Mesendoderm (in vitro differentiated cells): Measurements from ENCODE around the gene RAB29. TPM values are rescaled to one million over a fixed set of nuclear protein-coding genes. Genes with fewer than 3 reads are reported as not detected.
"Not testable (repeated sequence)": the region's sequence is repeated elsewhere in the genome, so short reads cannot be mapped to it uniquely, and the experiment has no call there.

Source experiments
- DNase-seq: peaks from one replicate; pipeline ENCODE4 v3.0.0; 2013
- H2AK5ac ChIP-seq: 2 replicates; pipeline ENCODE4 v1.6.1; 2013; ENCODE audit warnings: low read length, inconsistent platforms
- H2BK120ac ChIP-seq: 2 replicates; pipeline ENCODE4 v1.6.1; 2013; ENCODE audit warnings: low read depth, mild to moderate bottlenecking, low read length, moderate library complexity, mixed read lengths
- H2BK15ac ChIP-seq: replicated peaks from 2 replicates; pipeline ENCODE4 v1.6.1; 2013; ENCODE audit warnings: low read depth, mild to moderate bottlenecking, moderate library complexity
- H2BK5ac ChIP-seq: 2 replicates; pipeline ENCODE4 v1.6.1; 2013; ENCODE audit warnings: low read length, inconsistent platforms
- H3K18ac ChIP-seq: 2 replicates; pipeline ENCODE4 v1.6.1; 2013; ENCODE audit warnings: mild to moderate bottlenecking, low read length, mixed read lengths
- H3K23ac ChIP-seq: one replicate; pipeline ENCODE4 v1.6.1; 2013; ENCODE audit warnings: low read length
- H3K27ac ChIP-seq: 2 replicates; pipeline ENCODE4 v1.5.1; 2013; ENCODE audit warnings: low read depth, mild to moderate bottlenecking, inconsistent platforms, low read length, moderate library complexity
- H3K27me3 ChIP-seq: 2 replicates; pipeline ENCODE4 v1.6.1; 2013; ENCODE audit warnings: low read length, control low read depth, mild to moderate bottlenecking, inconsistent platforms; ENCODE audit not compliant: insufficient read depth, poor library complexity
- H3K36me3 ChIP-seq: 2 replicates; pipeline ENCODE4 v1.6.1; 2013; ENCODE audit warnings: low read length, inconsistent platforms; ENCODE audit not compliant: control insufficient read depth, insufficient read depth
- H3K4ac ChIP-seq: one replicate; pipeline ENCODE4 v1.6.1; 2013; ENCODE audit warnings: low read depth, mild to moderate bottlenecking, low read length, moderate library complexity
- H3K4me1 ChIP-seq: 2 replicates; pipeline ENCODE4 v1.6.1; 2013; ENCODE audit warnings: low read depth, low read length, inconsistent platforms; ENCODE audit not compliant: control insufficient read depth
- H3K4me2 ChIP-seq: 2 replicates; pipeline ENCODE4 v1.6.1; 2013; ENCODE audit warnings: low read length
- H3K4me3 ChIP-seq: 2 replicates; pipeline ENCODE4 v1.5.1; 2013; ENCODE audit warnings: mild to moderate bottlenecking, low read length
- H3K56ac ChIP-seq: one replicate; pipeline ENCODE4 v1.6.1; 2013; ENCODE audit warnings: low read length
- H3K79me1 ChIP-seq: 2 replicates; pipeline ENCODE4 v1.6.1; 2013; ENCODE audit warnings: low read length, inconsistent platforms
- H3K79me2 ChIP-seq: 2 replicates; pipeline ENCODE4 v1.6.1; 2013; ENCODE audit warnings: mild to moderate bottlenecking, low read length; ENCODE audit not compliant: control insufficient read depth, insufficient read depth
- H3K9ac ChIP-seq: 2 replicates; pipeline ENCODE4 v1.6.1; 2013; ENCODE audit warnings: low read length, inconsistent platforms
- H4K5ac ChIP-seq: one replicate; pipeline ENCODE4 v1.6.1; 2013; ENCODE audit warnings: low read length
- H4K8ac ChIP-seq: one replicate; pipeline ENCODE4 v1.6.1; 2013; ENCODE audit warnings: low read depth, mild to moderate bottlenecking, control low read depth, low read length, moderate library complexity
- WGBS: extraction: QIAGEN DNeasy Blood & Tissue Kit; methylation state at CpG from one replicate; pipeline ENCODE4 v1.1.7; 2013; ENCODE audit warnings: low lambda C conversion rate, missing lambda C conversion rate; ENCODE audit not compliant: insufficient coverage; ENCODE audit errors: extremely low coverage; 5-methylcytosine and 5-hydroxymethylcytosine counted together
- polyA plus RNA-seq, 2 experiments: library from polyadenylated mRNA; stranded (reverse); fragments of 200-250 nt; gene quantifications; one replicate each; pipeline ENCODE4 v1.2.3, GENCODE V29; 2013

RAB29 gene
- polyA plus RNA-seq (2013, experiment 1 of 2): 1.9 TPM
- 2.2 TPM for polyA plus RNA-seq (2013, experiment 2 of 2)

DNA sequence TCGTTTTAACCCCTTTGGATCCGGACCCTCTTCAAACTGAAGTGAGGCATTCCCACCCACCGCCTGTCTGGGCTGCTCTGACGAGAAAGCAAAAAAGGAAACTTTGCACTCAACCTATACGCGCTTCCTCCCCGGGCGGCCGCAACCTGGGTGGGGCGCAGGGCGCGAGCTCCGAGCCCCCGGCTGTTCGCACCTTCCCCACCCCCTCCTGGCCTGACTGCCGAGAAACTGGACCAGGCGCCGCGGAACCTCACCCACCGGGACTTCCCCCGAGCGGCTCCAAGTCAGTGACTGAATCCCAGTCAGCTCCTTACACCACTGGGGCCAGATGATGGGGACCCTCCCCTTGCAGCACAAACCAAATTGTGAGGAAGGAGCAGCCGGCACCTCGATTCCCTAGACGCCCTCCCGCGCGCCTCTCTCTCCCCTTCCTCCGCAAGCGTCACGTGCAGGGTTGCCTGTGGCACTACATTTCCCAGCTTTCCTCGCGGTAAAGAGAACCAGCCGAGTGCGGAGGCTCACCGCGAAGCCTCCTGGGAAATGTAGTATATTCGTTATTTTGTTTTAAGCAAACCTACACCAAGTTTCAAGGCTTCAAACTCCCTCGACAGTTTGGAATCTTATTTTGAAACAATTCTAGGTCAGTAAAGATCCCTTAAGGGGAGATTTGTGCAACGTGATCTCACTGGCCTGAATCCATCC, at the start of gene RAB29:
RAB29 (minus strand) TSS at position 468 of the 702 bp plus-strand sequence. CDS start 526 bp downstream, outside the sequence.
- H3K56ac ChIP-seq: peak within 1 kb of the TSS; percentile 61

DNA sequence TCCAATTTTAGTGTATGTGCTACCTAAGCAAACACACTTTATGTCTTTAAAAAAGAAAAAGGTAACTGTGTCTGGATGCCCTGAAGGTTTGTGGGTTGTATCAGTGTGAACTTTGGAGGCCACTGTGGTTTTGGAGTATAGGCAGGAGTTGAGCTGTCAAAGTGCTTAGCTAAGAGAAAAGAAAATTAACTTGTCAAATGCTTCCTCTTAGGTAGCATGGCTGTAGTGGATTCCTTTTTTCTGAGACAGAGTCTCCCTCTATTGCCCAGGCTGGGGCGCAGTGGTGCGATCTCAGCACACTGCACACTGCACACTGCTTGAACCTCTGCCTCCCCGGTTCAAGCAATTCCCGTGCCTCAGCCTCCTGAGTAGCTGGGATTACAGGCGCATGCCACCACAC, 48.9 kb upstream of the RAB29 start:
- no peaks in the 10 kb centered on the region for H3K79me1 ChIP-seq
- no CpG with 5 or more reads among the region's 5 CpGs for WGBS
- H3K27ac ChIP-seq: no peak overlapping the region
- H3K4me1 ChIP-seq: no peaks in the 10 kb centered on the region
- H3K79me2 ChIP-seq: no peaks in the 10 kb centered on the region
- no peak for DNase-seq
- H3K4me3 ChIP-seq: no peak overlapping the region
- no peak overlapping the region for H3K4me2 ChIP-seq
- H4K8ac ChIP-seq: no peak overlapping the region
- H3K9ac ChIP-seq: no peak overlapping the region
- H3K23ac ChIP-seq: no peak overlapping the region
- H2BK5ac ChIP-seq: no peak overlapping the region
- no peak overlapping the region for H2BK120ac ChIP-seq
- H3K36me3 ChIP-seq: no peaks in the 10 kb centered on the region
- H3K56ac ChIP-seq: no peak overlapping the region
- no peaks in the 10 kb centered on the region for H3K27me3 ChIP-seq
- H3K4ac ChIP-seq: no peak overlapping the region
- H2BK15ac ChIP-seq: no peak overlapping the region
- H3K18ac ChIP-seq: no peak overlapping the region
- no peak overlapping the region for H2AK5ac ChIP-seq
- H4K5ac ChIP-seq: no peak overlapping the region

More for the DNA sequence above, at the start of gene RAB29:
- H3K27ac ChIP-seq: no peak within 1 kb of the TSS
- H2BK15ac ChIP-seq: no peak within 1 kb of the TSS
- H3K79me2 ChIP-seq: no peaks in the 10 kb centered on the region
- H3K18ac ChIP-seq: no peak within 1 kb of the TSS
- no peak within 1 kb of the TSS for H4K5ac ChIP-seq
- H3K79me1 ChIP-seq: no peaks in the 10 kb centered on the region
- no peak within 1 kb of the TSS for H2AK5ac ChIP-seq
- H3K27me3 ChIP-seq: peaks cover 3% of the 10 kb centered on the region
- H3K4me2 ChIP-seq: peak within 1 kb of the TSS; percentile 84
- H3K23ac ChIP-seq: no peak within 1 kb of the TSS
- peak; percentile 86 for DNase-seq
- no peak within 1 kb of the TSS for H2BK5ac ChIP-seq
- no peaks in the 10 kb centered on the region for H3K36me3 ChIP-seq
- H2BK120ac ChIP-seq: no peak within 1 kb of the TSS
- H3K4me3 ChIP-seq: peak within 1 kb of the TSS; percentile 53
- no peak within 1 kb of the TSS for H4K8ac ChIP-seq
- H3K4me1 ChIP-seq: no peaks in the 10 kb centered on the region
- no peak within 1 kb of the TSS for H3K4ac ChIP-seq
- no CpG with 5 or more reads among the region's 40 CpGs for WGBS
- H3K9ac ChIP-seq: peak within 1 kb of the TSS; percentile 62

GRCh38 chr1:205823260-205823659, 48.0 kb upstream of the RAB29 start:
- H3K4me1 ChIP-seq, H4K8ac ChIP-seq, H3K27ac ChIP-seq, H3K36me3 ChIP-seq, H3K56ac ChIP-seq, H3K9ac ChIP-seq, H3K18ac ChIP-seq, H3K4me2 ChIP-seq, DNase-seq, H3K79me1 ChIP-seq, H3K4ac ChIP-seq, H2BK5ac ChIP-seq, H3K27me3 ChIP-seq, H4K5ac ChIP-seq, H2BK120ac ChIP-seq, H3K4me3 ChIP-seq, H3K79me2 ChIP-seq, H2AK5ac ChIP-seq, H2BK15ac ChIP-seq, H3K23ac ChIP-seq: not testable (repeated sequence)
- WGBS: no CpG with 5 or more reads among the region's 2 CpGs

- no peak overlapping the region for H3K4me2 ChIP-seq
- H4K8ac ChIP-seq: no peak overlapping the region
- no peak overlapping the region for H2BK15ac ChIP-seq
- H2BK5ac ChIP-seq: no peak overlapping the region
- H3K4me1 ChIP-seq: no peaks in the 10 kb centered on the region
- H3K79me1 ChIP-seq: no peaks in the 10 kb centered on the region
- no peaks in the 10 kb centered on the region for H3K36me3 ChIP-seq
- H3K18ac ChIP-seq: no peak overlapping the region
- no peak overlapping the region for H4K5ac ChIP-seq
- H3K4me3 ChIP-seq: no peak overlapping the region
- H2AK5ac ChIP-seq: no peak overlapping the region
- no peak overlapping the region for H3K23ac ChIP-seq
- no peaks in the 10 kb centered on the region for H3K27me3 ChIP-seq
- no CpG with 5 or more reads among the region's 2 CpGs for WGBS
- H2BK120ac ChIP-seq: no peak overlapping the region
- no peak overlapping the region for H3K56ac ChIP-seq
- no peaks in the 10 kb centered on the region for H3K79me2 ChIP-seq
- no peak overlapping the region for H3K27ac ChIP-seq
- no peak overlapping the region for H3K4ac ChIP-seq
- DNase-seq: no peak
- no peak overlapping the region for H3K9ac ChIP-seq
These were observed 47.1 kb upstream of the RAB29 start for GRCh38 chr1:205822397-205822796.

GRCh38 chr1:205817988-205818387, 42.7 kb upstream of the RAB29 start:
- H2BK15ac ChIP-seq: no peak overlapping the region
- no peak overlapping the region for H3K4me2 ChIP-seq
- no peak overlapping the region for H2AK5ac ChIP-seq
- H3K27ac ChIP-seq: no peak overlapping the region
- no peak overlapping the region for H2BK120ac ChIP-seq
- no peaks in the 10 kb centered on the region for H3K36me3 ChIP-seq
- H3K4ac ChIP-seq: no peak overlapping the region
- no peak overlapping the region for H4K5ac ChIP-seq
- peaks cover 6% of the 10 kb centered on the region for H3K4me1 ChIP-seq
- no peak overlapping the region for H3K9ac ChIP-seq
- no CpG with 5 or more reads among the region's 3 CpGs for WGBS
- no peak overlapping the region for H4K8ac ChIP-seq
- no peaks in the 10 kb centered on the region for H3K27me3 ChIP-seq
- no peaks in the 10 kb centered on the region for H3K79me2 ChIP-seq
- no peak overlapping the region for H3K23ac ChIP-seq
- H2BK5ac ChIP-seq: no peak overlapping the region
- no peak overlapping the region for H3K18ac ChIP-seq
- peak; percentile 58 for DNase-seq
- no peaks in the 10 kb centered on the region for H3K79me1 ChIP-seq
- H3K4me3 ChIP-seq: no peak overlapping the region
- H3K56ac ChIP-seq: no peak overlapping the region

GRCh38 chr1:205817364-205817763, 42.1 kb upstream of the RAB29 start:
- no peak for DNase-seq
- no peak overlapping the region for H2BK120ac ChIP-seq
- H2AK5ac ChIP-seq: no peak overlapping the region
- H3K4me3 ChIP-seq: no peak overlapping the region
- H3K9ac ChIP-seq: no peak overlapping the region
- H3K79me2 ChIP-seq: no peaks in the 10 kb centered on the region
- H3K79me1 ChIP-seq: no peaks in the 10 kb centered on the region
- no CpG with 5 or more reads among the region's 3 CpGs for WGBS
- no peak overlapping the region for H4K8ac ChIP-seq
- no peak overlapping the region for H3K23ac ChIP-seq
- no peak overlapping the region for H3K27ac ChIP-seq
- H3K4me2 ChIP-seq: no peak overlapping the region
- H4K5ac ChIP-seq: no peak overlapping the region
- no peak overlapping the region for H3K4ac ChIP-seq
- no peak overlapping the region for H2BK5ac ChIP-seq
- no peaks in the 10 kb centered on the region for H3K36me3 ChIP-seq
- peaks cover 6% of the 10 kb centered on the region for H3K4me1 ChIP-seq
- no peak overlapping the region for H3K18ac ChIP-seq
- no peak overlapping the region for H2BK15ac ChIP-seq
- H3K56ac ChIP-seq: no peak overlapping the region
- H3K27me3 ChIP-seq: no peaks in the 10 kb centered on the region
